T47D (cell line): ENCODE data around the gene MATCAP1.
A peak's percentile ranks its signal among the peaks of the same experiment; 100 is the strongest.

Source experiments
- DNase-seq, 2 experiments: peaks; one replicate each; pipeline versions ENCODE4 v3.0.0 to v3.0.0-alpha.2; 2011 to 2012; ENCODE audit warnings: low read depth in 1 of 2, low spot score in 1 of 2
- JUND ChIP-seq: IDR thresholded peaks from 2 replicates; pipeline ENCODE4 v1.6.1; 2012; ENCODE audit warnings: low read depth
- in situ Hi-C: cut with HindIII; loops from 2 replicates; pipeline ENCODE4 v1.10.0; 2016; ENCODE audit warnings: low sequenced_read_pairs, low pct_unique_long_range_greater_than_20kb

MATCAP1 gene

DNA sequence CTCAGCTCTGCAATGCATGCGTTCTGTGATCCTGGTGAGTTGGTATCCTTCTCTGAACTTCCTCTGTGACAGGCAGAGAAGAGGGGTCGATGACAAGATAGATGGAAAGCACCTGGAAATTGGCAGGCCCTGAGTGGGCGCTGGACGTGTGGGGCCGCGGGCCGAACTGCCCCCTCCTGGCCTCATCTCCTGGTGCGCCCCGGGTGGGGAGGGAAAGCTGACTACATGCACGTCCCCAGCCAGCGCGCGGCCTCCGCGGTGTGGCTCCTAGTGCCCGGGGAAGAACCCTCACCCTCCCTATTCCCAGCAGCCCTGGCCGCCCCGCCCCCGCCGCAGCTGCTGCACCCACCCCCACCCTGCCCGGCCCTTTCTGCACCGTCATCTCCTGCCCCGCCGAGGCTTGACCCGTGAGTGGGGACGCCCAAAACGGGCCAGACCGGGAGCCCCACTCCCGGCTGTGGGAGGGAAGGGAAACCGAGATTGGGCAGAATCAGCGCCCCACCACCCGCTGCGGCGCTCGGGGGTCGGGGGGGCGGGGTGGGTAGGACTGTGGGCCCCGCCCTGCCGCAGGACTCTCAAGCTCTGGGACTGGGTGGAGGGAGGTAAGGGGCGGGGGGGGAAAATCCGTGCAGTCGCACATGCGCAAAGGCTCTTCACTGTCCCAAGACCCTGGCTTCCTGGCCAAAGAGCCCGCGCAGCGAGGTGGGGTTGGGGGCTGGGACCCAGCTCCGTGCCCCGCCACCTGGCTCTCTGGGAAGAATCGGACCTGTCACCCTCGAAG lies 13.4 kb downstream of the MATCAP1 start, which contains the start of gene NOL3:
Gene NOL3, plus strand, starts transcription at position 371 of the 781 bp plus-strand sequence.
- TF ChIP-seq JUND, result no peak
- peak; percentile 75 to 94 for DNase-seq
- in situ Hi-C loops, result no loop called here

DNA sequence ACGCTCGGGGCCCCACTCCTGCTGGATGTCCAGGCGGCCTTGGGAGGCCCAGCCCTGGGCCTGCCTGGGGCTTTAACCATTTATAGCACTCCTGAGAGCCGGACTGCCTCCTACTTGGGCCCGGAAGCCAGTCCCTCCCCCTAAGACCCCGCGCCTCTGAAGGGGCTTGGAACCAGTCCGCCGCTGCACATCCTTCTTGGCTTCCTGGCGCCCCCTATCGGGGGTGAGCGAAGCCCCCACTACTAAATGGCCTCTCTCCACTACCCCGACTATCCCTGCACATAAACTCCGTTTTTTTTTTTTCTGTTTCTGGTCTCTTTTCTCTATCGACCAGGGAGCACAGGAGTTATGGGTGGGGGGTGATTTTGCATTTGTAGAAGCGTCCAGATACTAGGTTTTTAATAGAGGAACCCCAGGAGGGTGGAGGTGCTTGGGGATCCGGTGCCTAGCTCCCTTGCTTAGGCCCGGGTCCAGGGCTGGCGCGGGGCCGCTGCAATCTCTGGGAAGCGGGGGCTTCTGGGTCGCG lies 14.1 kb downstream of the MATCAP1 start:
- in situ Hi-C loops, result no loop called here
- DNase-seq, result no peak
- no peak for TF ChIP-seq JUND

DNA sequence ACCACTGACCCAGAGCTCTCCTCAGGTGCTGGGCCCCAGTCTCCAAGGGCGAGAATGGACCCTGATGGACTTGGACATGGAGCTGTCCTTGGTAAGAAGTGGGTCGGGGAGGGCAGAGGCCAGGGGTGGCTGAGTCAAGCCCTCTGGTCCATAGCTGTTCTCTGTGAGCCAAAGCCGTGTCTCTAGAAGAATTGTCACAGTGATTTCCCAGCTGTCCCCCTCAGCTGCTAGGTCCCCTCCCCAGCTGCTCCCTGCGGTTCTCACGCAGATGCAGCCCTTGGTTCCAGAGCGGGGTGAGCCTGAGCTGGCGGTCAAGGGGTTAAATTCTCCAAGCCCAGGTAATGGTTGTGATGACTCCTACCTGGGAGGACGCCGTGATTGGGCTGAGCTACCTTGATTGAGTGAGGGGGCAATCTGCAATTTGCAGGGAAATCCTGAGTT lies 14.7 kb downstream of the MATCAP1 start:
- in situ Hi-C loops, result no loop called here
- DNase-seq, result no peak
- TF ChIP-seq JUND, result no peak

DNA sequence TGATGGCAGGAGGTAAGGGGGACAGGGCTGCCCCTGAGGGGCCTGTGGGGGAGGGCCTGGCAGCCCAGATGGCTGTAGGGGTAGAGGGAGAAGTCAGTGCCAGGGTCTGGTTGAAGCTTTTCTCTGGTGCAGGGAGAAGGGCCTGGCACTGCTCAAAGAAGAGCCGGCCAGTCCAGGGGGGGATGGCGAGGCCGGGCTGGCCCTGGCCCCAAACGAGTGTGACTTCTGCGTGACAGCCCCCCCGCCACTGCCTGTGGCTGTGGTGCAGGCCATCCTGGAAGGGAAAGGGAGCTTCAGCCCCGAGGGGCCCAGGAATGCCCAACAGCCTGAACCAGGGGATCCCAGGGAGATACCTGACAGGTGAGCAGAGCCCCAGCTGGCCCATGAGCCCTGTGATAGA lies 16.2 kb downstream of the MATCAP1 start:
- DNase-seq, result no peak
- in situ Hi-C loops, result no loop called here
- no peak for TF ChIP-seq JUND

DNA sequence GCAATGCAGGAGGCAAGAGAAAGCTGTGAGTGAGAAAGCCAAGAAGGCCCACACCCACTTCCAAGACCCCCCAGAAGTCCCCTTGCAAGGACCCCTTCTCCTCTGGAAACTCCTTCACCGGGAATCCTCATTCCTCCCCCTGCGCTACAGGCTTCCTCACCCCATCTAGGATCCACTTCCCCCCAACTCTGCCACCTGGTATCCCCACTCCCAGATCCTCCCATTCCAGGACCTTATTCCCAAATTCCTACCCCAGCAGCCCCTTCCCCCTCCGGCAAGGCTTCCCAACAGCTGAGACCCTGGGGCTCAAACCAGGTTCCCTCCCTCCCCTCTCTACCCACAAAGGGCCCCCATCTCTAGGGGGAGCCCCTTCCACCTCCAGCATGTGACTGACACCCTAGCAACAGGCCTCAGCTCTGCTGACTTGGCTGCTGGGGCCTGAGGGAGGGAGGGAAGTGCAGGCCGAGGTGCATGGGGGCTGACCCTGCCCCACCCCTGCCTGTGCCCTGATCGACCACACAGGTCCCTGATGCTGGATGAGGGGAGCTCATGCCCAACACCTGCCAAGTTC lies 17.1 kb downstream of the MATCAP1 start:
- no peak for TF ChIP-seq JUND
- DNase-seq, result no peak
- in situ Hi-C loops, result no loop called here

DNA sequence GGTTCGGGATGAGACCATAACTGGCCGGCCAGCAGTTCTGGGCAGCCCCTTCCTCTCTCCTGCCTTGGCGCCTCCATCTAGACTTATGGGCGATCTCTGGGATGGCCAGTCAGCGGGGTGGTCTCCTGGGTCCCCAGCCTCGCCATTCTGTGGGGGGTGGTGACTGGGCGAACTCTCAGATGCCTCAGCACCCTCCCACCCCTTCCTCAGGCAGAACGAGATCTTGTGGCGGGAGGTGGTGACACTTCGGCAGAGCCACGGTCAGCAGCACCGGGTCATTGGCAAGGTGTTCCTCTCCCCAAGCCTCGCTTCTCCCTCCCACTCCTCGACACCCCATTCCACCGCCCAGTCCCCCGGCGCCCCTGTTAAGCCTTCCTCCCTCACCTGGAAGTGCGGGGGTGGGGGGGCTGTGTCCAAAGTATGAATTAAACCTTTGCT lies 17.6 kb downstream of the MATCAP1 start:
- no peak for DNase-seq
- TF ChIP-seq JUND, result no peak
- in situ Hi-C loops, result no loop called here

DNA sequence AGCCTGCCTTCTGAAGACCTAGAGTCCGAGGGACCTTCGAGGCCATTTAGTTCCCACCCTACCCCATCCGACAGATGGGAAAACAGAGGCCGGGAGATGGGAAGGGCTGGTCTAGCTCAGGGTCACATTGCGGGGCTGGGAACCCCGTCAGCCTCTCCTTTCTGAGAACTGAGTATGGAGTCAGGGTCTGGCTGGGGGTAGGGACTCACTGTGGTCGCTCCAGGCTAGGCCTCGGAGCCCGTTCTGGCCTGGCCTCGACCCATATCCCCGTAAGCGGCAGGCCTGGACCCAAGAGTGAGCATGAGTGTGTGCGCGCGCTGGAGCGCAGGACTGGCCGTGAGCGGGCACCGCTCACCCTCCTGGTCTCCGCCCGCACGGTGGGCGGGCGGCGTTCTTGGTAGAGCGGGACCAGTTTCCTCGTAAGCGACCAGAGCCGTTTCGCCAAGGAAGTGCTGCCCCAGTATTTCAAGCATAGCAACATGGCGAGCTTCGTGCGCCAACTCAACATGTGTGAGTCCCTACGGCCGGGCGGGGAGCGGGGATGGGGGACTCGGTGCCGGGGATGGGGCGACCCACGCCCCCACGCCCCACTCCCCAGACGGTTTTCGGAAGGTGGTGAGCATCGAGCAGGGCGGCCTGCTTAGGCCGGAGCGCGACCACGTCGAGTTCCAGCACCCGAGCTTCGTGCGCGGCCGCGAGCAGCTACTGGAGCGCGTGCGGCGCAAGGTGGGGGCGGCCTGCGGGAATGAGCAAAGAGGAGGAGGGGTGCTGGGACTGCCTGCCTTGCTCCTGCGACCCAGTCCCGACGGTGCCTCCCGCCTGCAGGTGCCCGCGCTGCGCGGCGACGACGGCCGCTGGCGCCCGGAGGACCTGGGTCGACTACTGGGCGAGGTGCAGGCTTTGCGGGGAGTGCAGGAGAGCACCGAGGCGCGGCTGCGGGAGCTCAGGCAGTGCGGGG lies 18.4 kb downstream of the MATCAP1 start:
- in situ Hi-C loops, result no loop called here
- no peak for DNase-seq
- TF ChIP-seq JUND, result no peak

DNA sequence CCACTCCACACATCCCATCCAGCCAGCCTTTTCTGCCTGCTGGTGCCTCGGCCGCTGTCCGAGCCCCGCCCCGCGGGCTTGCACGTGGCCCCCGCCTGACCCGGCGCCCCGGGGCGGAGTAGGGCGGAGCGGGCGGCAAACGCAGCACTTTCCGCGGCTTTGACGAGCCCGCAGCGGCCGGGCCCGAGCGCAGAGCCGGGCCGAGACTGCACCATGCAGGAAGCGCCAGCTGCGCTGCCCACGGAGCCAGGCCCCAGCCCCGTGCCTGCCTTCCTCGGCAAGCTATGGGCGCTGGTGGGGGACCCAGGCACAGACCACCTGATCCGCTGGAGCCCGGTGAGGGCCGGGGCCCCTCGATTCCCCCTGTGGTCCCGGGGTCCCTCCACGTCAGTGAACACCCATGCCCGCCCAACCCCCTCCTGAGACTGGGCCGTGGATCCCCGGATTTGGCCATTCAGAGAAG lies 19.1 kb downstream of the MATCAP1 start, which contains the start of gene HSF4:
Gene HSF4, plus strand, starts transcription at position 147 of the 463 bp plus-strand sequence. Its CDS starts 67 bp downstream, at position 214.
- in situ Hi-C loops, result no loop called here
- DNase-seq, result no peak
- no peak for TF ChIP-seq JUND

DNA sequence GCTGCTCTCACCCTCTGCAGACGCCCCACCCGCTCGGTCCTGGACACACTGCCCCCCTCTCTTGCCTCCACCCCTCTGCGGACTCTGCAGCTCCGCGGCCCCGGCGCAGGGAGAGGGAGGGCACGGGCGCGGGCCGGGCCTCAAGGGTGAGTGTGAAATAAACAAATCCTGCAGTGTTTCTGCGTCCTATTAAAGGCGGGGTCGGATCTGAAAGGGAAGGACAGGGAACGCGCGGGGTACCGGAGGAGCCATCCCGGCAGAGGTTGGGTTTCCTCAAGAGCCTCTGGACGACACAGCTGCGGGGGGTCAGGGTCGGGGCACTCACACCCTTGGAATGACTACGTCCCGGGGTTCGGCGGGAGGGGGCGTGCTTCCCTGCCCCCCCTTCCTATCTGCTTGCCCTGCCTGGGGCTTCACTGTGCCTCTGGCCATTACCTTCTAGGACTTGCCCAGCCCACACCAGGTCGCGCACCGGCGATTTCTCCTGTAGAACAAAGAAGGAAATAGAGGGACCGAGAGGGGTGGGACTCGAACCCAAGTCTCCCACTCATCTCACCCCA lies 19.7 kb downstream of the MATCAP1 start:
- in situ Hi-C loops, result no loop called here

DNA sequence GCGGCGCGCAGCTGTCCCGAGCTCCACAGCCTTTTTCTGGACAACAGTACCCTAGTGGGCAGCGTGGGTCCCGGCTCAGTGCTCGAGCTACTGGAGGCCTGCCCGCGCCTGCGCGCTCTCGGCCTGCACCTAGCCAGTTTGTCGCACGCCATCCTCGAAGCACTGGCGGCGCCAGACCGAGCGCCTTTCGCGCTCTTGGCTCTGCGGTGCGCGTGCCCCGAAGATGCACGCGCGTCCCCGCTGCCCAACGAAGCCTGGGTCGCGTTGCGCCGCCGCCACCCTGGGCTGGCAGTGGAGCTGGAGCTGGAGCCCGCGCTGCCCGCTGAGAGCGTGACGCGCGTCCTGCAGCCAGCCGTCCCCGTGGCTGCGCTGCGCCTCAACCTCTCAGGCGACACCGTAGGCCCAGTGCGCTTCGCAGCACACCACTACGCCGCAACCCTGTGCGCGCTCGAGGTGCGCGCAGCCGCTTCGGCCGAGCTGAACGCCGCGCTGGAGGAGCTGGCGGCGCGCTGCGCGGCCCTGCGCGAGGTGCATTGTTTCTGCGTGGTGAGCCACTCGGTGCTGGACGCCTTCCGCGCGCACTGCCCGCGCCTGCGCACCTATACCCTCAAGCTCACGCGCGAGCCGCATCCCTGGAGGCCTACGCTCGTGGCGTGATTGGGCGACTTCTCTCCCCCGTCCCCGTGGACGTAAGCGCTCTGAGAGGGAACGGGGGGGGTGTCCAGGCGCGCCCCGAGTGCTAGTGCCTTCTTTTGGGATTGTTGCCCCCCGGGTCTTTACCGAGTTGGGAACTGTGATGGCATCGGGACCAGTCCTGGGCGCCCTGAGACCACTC lies 20.4 kb downstream of the MATCAP1 start:
- in situ Hi-C loops, result no loop called here
- no peak for TF ChIP-seq JUND
- DNase-seq, result no peak

More for the DNA sequence above, 19.7 kb downstream of the MATCAP1 start:
- no peak for DNase-seq
- no peak for TF ChIP-seq JUND

DNA sequence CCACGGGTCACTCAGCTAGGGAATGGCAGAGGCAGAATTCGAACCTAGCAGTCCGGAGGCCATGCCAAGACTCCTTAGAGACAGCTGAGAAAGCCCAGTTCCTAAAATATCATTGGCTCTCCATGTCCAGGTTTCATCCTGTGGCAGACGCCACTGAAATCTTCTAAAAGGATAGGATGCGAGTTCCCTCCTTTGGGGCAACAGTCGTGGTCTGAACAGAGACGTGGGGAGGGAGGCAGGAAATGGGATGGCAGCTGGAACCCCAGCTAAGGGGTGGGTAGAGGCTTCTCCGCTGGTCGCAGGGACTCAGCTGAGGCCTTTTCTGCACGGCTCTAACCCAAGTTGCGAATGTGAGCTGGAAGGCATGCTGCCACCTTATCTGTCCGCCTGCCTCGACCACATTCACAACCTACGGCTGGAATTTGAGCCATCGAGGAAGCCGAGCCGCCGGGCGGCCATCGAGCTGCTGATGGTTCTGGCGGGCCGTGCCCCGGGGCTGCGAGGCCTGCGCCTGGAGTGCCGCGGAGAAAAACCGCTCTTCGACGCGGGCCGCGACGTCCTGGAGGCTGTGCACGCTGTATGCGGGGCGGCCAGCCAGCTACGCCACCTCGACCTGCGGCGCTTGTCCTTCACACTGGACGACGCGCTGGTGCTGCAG lies 21.1 kb downstream of the MATCAP1 start:
- peak in 1 of 2 experiments; percentile 58 for DNase-seq
- TF ChIP-seq JUND, result no peak
- in situ Hi-C loops, result no loop called here
